Neural progenitor cell (in vitro differentiated cells): ENCODE measurements around the gene APOB. TPM values are rescaled to one million over a fixed set of nuclear protein-coding genes. Genes with fewer than 3 reads are reported as not detected.

ENCODE experiments used
- DNase-seq: peaks from one replicate; pipeline ENCODE4 v3.0.0-alpha.2; 2016; ENCODE audit warnings: low spot score
- H2AFZ ChIP-seq: fragments of 200-600 bp; sonication (generic); replicated peaks from 2 replicates; pipeline ENCODE4 v1.6.1; 2016; ENCODE audit warnings: antibody characterized with exemption
- H3F3A ChIP-seq: fragments of 200-600 bp; sonication (generic); 2 replicates; pipeline ENCODE4 v1.6.1; 2016; ENCODE audit warnings: antibody characterized with exemption, low read depth
- H3K27ac ChIP-seq: fragments of 200-600 bp; sonication (generic); 2 replicates; pipeline ENCODE4 v1.5.1; 2016; ENCODE audit warnings: mild to moderate bottlenecking
- H3K27me3 ChIP-seq: fragments of 200-600 bp; sonication (generic); 2 replicates; pipeline ENCODE4 v1.6.1; 2016; ENCODE audit warnings: mild to moderate bottlenecking, moderate library complexity
- H3K36me3 ChIP-seq: fragments of 200-600 bp; sonication (generic); 2 replicates; pipeline ENCODE4 v1.5.1; 2016
- H3K4me1 ChIP-seq: fragments of 200-600 bp; sonication (generic); 2 replicates; pipeline ENCODE4 v1.6.1; 2016; ENCODE audit warnings: mixed run types
- H3K4me2 ChIP-seq: fragments of 200-600 bp; sonication (generic); 2 replicates; pipeline ENCODE4 v1.6.1; 2016
- H3K4me3 ChIP-seq: fragments of 200-600 bp; sonication (generic); 2 replicates; pipeline ENCODE4 v1.5.1; 2016
- H3K79me2 ChIP-seq: fragments of 200-600 bp; sonication (generic); 2 replicates; pipeline ENCODE4 v1.6.1; 2016; ENCODE audit warnings: low read depth
- H3K9ac ChIP-seq: fragments of 200-600 bp; sonication (generic); 2 replicates; pipeline ENCODE4 v1.6.1; 2016
- H3K9me3 ChIP-seq: fragments of 200-600 bp; sonication (generic); 2 replicates; pipeline ENCODE4 v1.5.1; 2016; ENCODE audit warnings: low read depth
- H4K20me1 ChIP-seq: fragments of 200-600 bp; sonication (generic); 2 replicates; pipeline ENCODE4 v1.6.1; 2016; ENCODE audit warnings: low read depth
- H3K27ac Mint-ChIP-seq: 3 replicates; pipeline ENCODE4 v1.8.0; 2021; ENCODE audit warnings: mixed read lengths
- H3K27me3 Mint-ChIP-seq: 2 replicates; pipeline ENCODE4 v1.8.0; 2022; ENCODE audit warnings: low read depth, mild to moderate bottlenecking, inconsistent platforms, moderate library complexity, mixed read lengths; ENCODE audit not compliant: insufficient read depth
- H3K36me3 Mint-ChIP-seq: 3 replicates; pipeline ENCODE4 v1.8.0; 2021; ENCODE audit warnings: mixed read lengths
- H3K4me1 Mint-ChIP-seq: 3 replicates; pipeline ENCODE4 v1.8.0; 2021; ENCODE audit warnings: mixed read lengths
- H3K4me3 Mint-ChIP-seq: 3 replicates; pipeline ENCODE4 v1.8.0; 2021; ENCODE audit warnings: mild to moderate bottlenecking, moderate library complexity, mixed read lengths
- H3K9me3 Mint-ChIP-seq: 3 replicates; pipeline ENCODE4 v1.8.0; 2020; ENCODE audit warnings: mixed read lengths
- EZH2 ChIP-seq: fragments of 200-600 bp; sonication (generic); IDR thresholded peaks from 2 replicates; pipeline ENCODE4 v1.6.1; 2017; ENCODE audit warnings: antibody characterized with exemption, mild to moderate bottlenecking, moderate library complexity
- EZH2phosphoT487 ChIP-seq: fragments of 200-600 bp; sonication (generic); IDR thresholded peaks from 2 replicates; pipeline ENCODE4 v1.6.1; 2017; ENCODE audit warnings: antibody characterized with exemption
- total RNA-seq: library from RNA; depleted of rRNA; stranded (reverse); fragments of >200 nt; gene quantifications from 2 replicates; pipeline ENCODE4 v1.2.3, GENCODE V29; 2015; ENCODE audit warnings: low replicate concordance
- TF ChIP-seq, protein P1 (sequence below): fragments of 200-600 bp; sonication (generic); IDR thresholded peaks from 2 replicates; pipeline ENCODE4 v1.5.1; 2017; ENCODE audit warnings: antibody characterized with exemption, mild to moderate bottlenecking

Gene APOB
- total RNA-seq, 1 donor from 2014 or later: 0.47 TPM

DNA sequence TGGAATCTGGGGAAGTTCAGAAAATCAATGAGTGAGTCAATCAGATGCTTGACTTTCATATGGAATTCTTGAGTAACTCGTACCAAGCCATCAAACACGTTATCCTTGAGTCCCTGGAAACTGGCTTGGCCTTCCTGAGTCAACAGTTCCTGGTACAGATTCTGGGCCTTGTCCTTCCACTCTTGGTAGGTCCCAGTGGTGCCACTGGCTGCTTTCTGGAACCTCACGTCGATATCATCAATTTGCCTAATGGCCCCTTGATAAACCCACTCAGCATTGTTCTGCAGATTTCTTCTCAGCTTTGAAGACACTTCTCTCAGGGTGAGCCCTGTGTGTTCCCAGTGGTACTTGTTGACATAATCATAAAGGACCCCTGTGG, 41.1 kb downstream of the APOB start:
- Histone ChIP-seq H3K4me1 (no peaks in the 10 kb centered on the region), H3K27ac (no peak overlapping the region), H3K27me3 (peaks cover 5% of the 10 kb centered on the region), H3K9me3 (no peaks in the 10 kb centered on the region), H3K9ac (no peak overlapping the region), H2AFZ (no peak overlapping the region), H3K4me3 (no peak overlapping the region), H3K36me3 (no peaks in the 10 kb centered on the region), H4K20me1 (no peaks in the 10 kb centered on the region), H3F3A (no peaks in the 10 kb centered on the region), H3K79me2 (no peaks in the 10 kb centered on the region), H3K4me2 (no peak overlapping the region)
- H3K36me3 Mint-ChIP-seq: no peaks in the 10 kb centered on the region
- no peak for DNase-seq
- no peak overlapping the region for H3K27ac Mint-ChIP-seq
- no peak overlapping the region for H3K4me3 Mint-ChIP-seq
- peaks cover 2% of the 10 kb centered on the region for H3K4me1 Mint-ChIP-seq
- no peaks in the 10 kb centered on the region for H3K9me3 Mint-ChIP-seq
- TF ChIP-seq EZH2phosphoT487 (no peak), EZH2 (no peak)
- H3K27me3 Mint-ChIP-seq: peaks cover 8% of the 10 kb centered on the region

DNA sequence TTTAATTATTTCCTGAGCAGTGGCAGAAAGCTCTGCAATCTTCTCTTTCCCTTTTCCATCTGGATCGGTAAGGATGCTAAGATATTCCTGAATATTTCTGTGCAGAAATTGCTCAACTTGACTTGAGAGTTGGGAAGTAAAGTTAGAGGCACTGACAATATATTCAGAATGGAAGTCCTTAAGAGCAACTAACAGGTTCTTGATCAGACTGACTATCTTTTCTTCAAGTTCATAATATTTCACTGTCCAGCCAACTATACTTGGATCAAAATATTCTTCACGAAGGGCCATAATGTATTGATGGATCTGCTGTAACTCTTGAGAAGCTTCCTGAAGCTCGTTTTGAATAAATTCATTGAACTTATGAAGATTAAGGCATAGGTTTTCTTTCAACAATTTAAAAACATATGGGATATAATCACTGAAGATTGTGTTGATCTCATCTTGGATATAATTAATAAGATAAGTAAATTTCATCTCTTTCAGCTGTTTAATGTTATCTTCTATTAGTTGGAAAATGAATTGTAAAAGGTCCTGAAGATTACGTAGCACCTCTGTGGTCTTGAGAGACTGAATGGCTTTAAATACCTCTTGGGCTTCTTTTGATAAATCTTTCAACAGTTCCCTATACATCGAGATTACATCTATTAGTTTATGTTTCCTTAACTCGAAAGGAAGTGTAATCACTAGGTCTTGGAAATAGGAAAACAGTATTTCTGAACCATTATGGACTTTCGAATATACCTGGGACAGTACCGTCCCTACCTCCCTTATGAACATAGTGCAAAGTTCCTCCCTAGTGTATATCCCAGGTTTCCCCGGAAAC, 41.7 kb downstream of the APOB start:
- Mint-ChIP-seq H3K27ac (no peak overlapping the region), H3K9me3 (no peaks in the 10 kb centered on the region), H3K4me1 (peaks cover 2% of the 10 kb centered on the region), H3K4me3 (no peak overlapping the region), H3K36me3 (no peaks in the 10 kb centered on the region), H3K27me3 (peaks cover 6% of the 10 kb centered on the region)
- Histone ChIP-seq H3K9ac (no peak overlapping the region), H3K4me1 (no peaks in the 10 kb centered on the region), H3K9me3 (no peaks in the 10 kb centered on the region), H3K4me3 (no peak overlapping the region), H4K20me1 (no peaks in the 10 kb centered on the region), H3K27me3 (peaks cover 5% of the 10 kb centered on the region), H2AFZ (no peak overlapping the region), H3K4me2 (no peak overlapping the region), H3K79me2 (no peaks in the 10 kb centered on the region), H3K36me3 (no peaks in the 10 kb centered on the region), H3F3A (no peaks in the 10 kb centered on the region), H3K27ac (no peak overlapping the region)
- DNase-seq: no peak
- TF ChIP-seq, protein P1, sequence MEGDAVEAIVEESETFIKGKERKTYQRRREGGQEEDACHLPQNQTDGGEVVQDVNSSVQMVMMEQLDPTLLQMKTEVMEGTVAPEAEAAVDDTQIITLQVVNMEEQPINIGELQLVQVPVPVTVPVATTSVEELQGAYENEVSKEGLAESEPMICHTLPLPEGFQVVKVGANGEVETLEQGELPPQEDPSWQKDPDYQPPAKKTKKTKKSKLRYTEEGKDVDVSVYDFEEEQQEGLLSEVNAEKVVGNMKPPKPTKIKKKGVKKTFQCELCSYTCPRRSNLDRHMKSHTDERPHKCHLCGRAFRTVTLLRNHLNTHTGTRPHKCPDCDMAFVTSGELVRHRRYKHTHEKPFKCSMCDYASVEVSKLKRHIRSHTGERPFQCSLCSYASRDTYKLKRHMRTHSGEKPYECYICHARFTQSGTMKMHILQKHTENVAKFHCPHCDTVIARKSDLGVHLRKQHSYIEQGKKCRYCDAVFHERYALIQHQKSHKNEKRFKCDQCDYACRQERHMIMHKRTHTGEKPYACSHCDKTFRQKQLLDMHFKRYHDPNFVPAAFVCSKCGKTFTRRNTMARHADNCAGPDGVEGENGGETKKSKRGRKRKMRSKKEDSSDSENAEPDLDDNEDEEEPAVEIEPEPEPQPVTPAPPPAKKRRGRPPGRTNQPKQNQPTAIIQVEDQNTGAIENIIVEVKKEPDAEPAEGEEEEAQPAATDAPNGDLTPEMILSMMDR: no peak
- TF ChIP-seq EZH2: no peak
- TF ChIP-seq EZH2phosphoT487: no peak

DNA sequence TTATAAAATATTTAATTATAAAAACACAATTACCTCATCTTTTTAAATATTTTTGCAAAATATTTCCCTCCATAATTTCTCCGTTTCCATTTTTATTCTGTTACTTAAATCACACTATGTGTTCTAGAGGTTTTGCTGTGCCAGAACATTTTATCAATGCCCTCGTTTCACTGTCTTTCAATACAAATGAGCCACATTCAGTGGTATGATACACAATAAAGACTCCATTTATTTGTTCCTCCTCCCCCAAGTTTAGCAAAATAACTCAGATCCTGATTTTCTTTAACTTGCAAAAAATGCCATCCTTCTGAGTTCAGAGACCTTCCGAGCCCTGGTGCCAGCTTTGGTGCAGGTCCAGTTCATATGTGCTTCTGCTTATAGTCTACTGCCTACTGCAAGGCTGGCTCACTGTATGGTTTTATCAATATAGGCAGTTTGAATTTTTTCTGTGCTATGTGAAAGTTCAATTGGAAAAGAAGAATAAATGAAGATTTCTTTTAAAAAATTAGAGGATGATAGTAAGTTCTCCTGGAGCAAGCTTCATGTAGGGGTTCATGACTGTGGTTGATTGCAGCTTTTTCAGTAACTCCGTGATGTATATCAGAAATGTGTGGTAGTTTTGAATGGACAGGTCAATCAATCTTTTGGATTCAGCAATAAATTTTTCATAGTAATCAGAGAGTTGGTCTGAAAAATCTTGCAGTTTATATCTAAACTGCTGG, 42.5 kb downstream of the APOB start:
- Mint-ChIP-seq H3K4me3 (no peak overlapping the region), H3K9me3 (no peaks in the 10 kb centered on the region), H3K27ac (no peak overlapping the region), H3K36me3 (no peaks in the 10 kb centered on the region), H3K27me3 (peaks cover 6% of the 10 kb centered on the region), H3K4me1 (no peaks in the 10 kb centered on the region)
- no peaks in the 10 kb centered on the region for H3K79me2 ChIP-seq
- H3K9ac ChIP-seq: no peak overlapping the region
- no peak overlapping the region for H3K4me2 ChIP-seq
- no peaks in the 10 kb centered on the region for H4K20me1 ChIP-seq
- no peak for DNase-seq
- H2AFZ ChIP-seq: no peak overlapping the region
- no peaks in the 10 kb centered on the region for H3K4me1 ChIP-seq
- H3K4me3 ChIP-seq: no peak overlapping the region
- TF ChIP-seq, protein P1: no peak
- TF ChIP-seq EZH2phosphoT487: no peak
- TF ChIP-seq EZH2: no peak
- peaks cover 5% of the 10 kb centered on the region for H3K27me3 ChIP-seq
- H3K9me3 ChIP-seq: no peaks in the 10 kb centered on the region
- H3K36me3 ChIP-seq: no peaks in the 10 kb centered on the region
- H3K27ac ChIP-seq: no peak overlapping the region
- H3F3A ChIP-seq: no peaks in the 10 kb centered on the region
